ENCODE results near the gene MED29.

MED29 gene

DNA sequence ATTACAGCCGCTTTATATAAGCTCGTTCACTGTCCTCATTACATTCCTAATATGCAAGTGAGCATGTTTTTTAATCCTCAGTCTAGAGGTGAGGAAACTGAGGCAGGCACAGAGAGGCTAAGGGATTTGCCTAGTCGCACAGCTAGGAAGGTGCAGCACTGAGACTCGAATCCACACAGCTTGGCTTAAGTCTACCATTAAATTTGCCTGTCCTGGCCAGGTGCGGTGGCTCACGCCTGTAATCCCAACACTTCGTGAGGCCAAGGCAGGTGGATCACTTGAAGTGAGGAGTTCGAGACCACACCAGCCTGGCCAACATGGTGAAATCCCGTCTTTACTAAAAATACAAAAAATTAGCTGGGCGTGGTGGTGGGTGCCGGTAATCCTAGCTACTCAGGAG lies 36.5 kb downstream of the MED29 start:
- TF ChIP-seq, protein P1, sequence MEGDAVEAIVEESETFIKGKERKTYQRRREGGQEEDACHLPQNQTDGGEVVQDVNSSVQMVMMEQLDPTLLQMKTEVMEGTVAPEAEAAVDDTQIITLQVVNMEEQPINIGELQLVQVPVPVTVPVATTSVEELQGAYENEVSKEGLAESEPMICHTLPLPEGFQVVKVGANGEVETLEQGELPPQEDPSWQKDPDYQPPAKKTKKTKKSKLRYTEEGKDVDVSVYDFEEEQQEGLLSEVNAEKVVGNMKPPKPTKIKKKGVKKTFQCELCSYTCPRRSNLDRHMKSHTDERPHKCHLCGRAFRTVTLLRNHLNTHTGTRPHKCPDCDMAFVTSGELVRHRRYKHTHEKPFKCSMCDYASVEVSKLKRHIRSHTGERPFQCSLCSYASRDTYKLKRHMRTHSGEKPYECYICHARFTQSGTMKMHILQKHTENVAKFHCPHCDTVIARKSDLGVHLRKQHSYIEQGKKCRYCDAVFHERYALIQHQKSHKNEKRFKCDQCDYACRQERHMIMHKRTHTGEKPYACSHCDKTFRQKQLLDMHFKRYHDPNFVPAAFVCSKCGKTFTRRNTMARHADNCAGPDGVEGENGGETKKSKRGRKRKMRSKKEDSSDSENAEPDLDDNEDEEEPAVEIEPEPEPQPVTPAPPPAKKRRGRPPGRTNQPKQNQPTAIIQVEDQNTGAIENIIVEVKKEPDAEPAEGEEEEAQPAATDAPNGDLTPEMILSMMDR (IDR thresholded peaks at IDR 0.05; ENCODE audit: low read length), result no peak

DNA sequence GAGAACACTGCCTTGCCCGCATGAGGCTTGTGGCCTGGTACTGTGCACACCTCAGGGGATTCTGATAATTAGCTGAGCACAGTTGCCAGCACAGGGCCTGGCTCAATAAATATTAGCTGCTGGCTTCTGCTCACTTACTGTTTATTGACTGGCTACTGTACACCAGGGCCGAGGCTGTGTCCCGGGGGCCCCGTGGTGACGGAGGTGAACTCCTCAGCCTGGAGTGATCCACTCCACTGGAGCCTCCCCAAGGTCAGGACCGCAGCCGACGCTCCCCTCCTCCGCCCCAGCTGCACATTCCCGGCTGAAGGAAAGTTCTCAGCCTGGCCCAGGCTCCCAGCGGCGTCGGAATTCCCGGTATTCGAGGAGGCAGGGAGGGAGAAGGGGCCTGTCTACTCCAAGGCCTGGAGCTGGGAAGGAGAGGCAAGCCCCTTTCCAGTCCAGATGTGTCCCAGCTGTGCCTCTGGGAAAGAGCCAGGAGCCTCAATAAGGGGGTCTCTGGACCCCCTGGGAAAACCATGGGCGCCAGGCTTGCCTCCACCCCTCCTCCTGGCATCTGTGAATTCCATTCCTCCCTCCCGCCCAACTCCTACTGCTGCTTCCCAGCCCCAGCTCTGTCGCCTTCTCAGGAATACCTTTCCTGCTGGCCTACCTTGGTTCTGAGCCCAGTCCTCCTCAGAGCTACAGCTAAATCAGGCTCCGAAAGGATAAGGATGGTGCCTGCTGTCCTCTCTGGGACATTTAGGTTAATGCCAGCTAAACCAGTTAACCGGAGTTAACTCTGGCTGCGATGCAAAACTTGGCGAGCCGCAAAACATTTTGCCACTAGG lies 37.3 kb downstream of the MED29 start:
- no peaks in the 10 kb centered on the region for H3K9me3 ChIP-seq (replicated peaks; ENCODE audit: insufficient read depth, low read length)
- peaks cover 28% of the 10 kb centered on the region for H3K4me1 ChIP-seq (ENCODE audit: low read length)
- no peak for DNase-seq
- H3K79me2 ChIP-seq (ENCODE audit: low read length), result peaks cover 4% of the 10 kb centered on the region
- H3K9ac ChIP-seq (ENCODE audit: low read length), result no peak overlapping the region
- H3K4me2 ChIP-seq (ENCODE audit: low read depth, low read length), result no peak overlapping the region
- TF ChIP-seq EZH2phosphoT487 (IDR thresholded peaks at IDR 0.05; ENCODE audit: low read length) (no peak), EZH2 (optimal IDR thresholded peaks at IDR 0.05; ENCODE audit: low read depth, low read length) (no peak)
- TF ChIP-seq, protein P1 (IDR thresholded peaks at IDR 0.05; ENCODE audit: low read length), result no peak
- H3K36me3 ChIP-seq (replicated peaks; ENCODE audit: insufficient read depth, low read length), result peaks cover 7% of the 10 kb centered on the region
- no peak overlapping the region for H3K27ac ChIP-seq (ENCODE audit: low read length)
- H2AFZ ChIP-seq (ENCODE audit: low read length), result no peak overlapping the region
- H3F3A ChIP-seq (ENCODE audit: insufficient read depth, low read length), result peaks cover 30% of the 10 kb centered on the region
- H3K27me3 ChIP-seq (replicated peaks; ENCODE audit: insufficient read depth, low read length), result peaks cover 4% of the 10 kb centered on the region; the same call in 1 of the 2 replicates
- no peak overlapping the region for H3K4me3 ChIP-seq (ENCODE audit: low read length)
- peaks cover 3% of the 10 kb centered on the region; the same call in 1 of the 2 replicates for H4K20me1 ChIP-seq (ENCODE audit: insufficient read depth, low read length)
- H3K9me2 ChIP-seq (replicated peaks; ENCODE audit: insufficient read depth, low read length), result no peaks in the 10 kb centered on the region

More for the DNA sequence above, 36.5 kb downstream of the MED29 start:
- H3K9me3 ChIP-seq (replicated peaks; ENCODE audit: insufficient read depth, low read length), result no peaks in the 10 kb centered on the region
- H3K4me1 ChIP-seq (ENCODE audit: low read length), result peaks cover 21% of the 10 kb centered on the region
- H3K27ac ChIP-seq (ENCODE audit: low read length), result no peak overlapping the region
- H3K9me2 ChIP-seq (replicated peaks; ENCODE audit: insufficient read depth, low read length), result no peaks in the 10 kb centered on the region
- H3K79me2 ChIP-seq (ENCODE audit: low read length), result no peaks in the 10 kb centered on the region
- DNase-seq, result no peak
- no peaks in the 10 kb centered on the region for H4K20me1 ChIP-seq (ENCODE audit: insufficient read depth, low read length)
- H3K4me2 ChIP-seq (ENCODE audit: low read depth, low read length), result no peak overlapping the region
- H3K9ac ChIP-seq (ENCODE audit: low read length), result no peak overlapping the region
- no peak overlapping the region for H3K4me3 ChIP-seq (ENCODE audit: low read length)
- H3K27me3 ChIP-seq (replicated peaks; ENCODE audit: insufficient read depth, low read length), result peaks cover 4% of the 10 kb centered on the region; the same call in 1 of the 2 replicates
- no peaks in the 10 kb centered on the region for H3K36me3 ChIP-seq (replicated peaks; ENCODE audit: insufficient read depth, low read length)
- peaks cover 23% of the 10 kb centered on the region for H3F3A ChIP-seq (ENCODE audit: insufficient read depth, low read length)
- H2AFZ ChIP-seq (ENCODE audit: low read length), result no peak overlapping the region

DNA sequence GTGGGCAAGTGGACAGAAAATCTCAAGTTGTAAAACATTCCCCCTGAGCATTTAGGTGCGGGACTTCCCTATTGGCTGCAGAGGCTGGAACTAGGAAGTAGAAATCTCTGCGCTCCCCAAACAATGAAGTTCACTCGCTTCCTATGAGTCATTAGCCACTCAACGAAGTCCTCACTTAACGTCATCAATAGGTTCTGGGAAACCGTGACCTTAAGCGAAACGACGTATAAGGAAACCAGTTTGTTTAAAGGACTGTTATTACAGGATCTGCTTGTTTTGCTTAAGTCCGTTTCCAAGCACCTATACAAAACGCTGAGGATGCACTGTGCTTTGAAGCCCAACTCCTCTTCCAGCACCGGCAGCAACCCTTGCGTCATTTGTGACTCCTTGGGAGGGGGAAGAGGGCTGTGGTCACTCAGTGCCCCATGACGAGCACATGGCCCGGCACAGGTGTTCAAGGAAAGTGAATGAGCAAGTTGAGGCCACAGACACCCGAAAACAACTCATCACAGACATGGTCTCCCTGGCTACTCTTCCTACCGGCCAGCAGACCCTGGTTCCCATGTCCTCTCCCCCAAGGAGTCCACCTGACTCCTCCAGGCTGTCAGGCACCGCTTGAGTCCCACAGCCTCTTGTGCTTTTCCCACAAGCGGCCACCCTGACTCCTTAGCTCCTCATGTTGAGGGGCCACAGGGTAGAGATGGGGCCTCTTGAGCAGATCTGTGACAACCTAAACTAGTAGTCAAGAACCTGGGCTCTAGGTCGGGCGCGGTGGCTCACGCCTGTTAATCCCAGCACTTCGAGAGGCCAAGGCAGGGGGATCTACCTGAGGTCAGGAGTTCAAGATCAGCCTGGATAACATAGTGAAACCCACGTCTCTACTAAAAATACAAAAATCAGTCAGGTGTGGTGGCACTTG lies 39.8 kb downstream of the MED29 start:
- peaks cover 27% of the 10 kb centered on the region for H3K79me2 ChIP-seq (ENCODE audit: low read length)
- H3K4me3 ChIP-seq (ENCODE audit: low read length), result no peak overlapping the region
- H3K4me2 ChIP-seq (ENCODE audit: low read depth, low read length), result peak overlapping the region; percentile 42; the same call in 1 of the 2 replicates
- H3K27me3 ChIP-seq (replicated peaks; ENCODE audit: insufficient read depth, low read length), result 0 out of 2 replicates have a peak, but pooled peaks cover 4% of the 10 kb centered on the region
- H4K20me1 ChIP-seq (ENCODE audit: insufficient read depth, low read length), result peaks cover 15% of the 10 kb centered on the region
- no peak overlapping the region for H2AFZ ChIP-seq (ENCODE audit: low read length)
- peak overlapping the region; percentile 82 for H3K9ac ChIP-seq (ENCODE audit: low read length)
- H3F3A ChIP-seq (ENCODE audit: insufficient read depth, low read length), result peaks cover 51% of the 10 kb centered on the region
- H3K36me3 ChIP-seq (replicated peaks; ENCODE audit: insufficient read depth, low read length), result peaks cover 16% of the 10 kb centered on the region
- peaks cover 42% of the 10 kb centered on the region for H3K4me1 ChIP-seq (ENCODE audit: low read length)
- H3K9me2 ChIP-seq (replicated peaks; ENCODE audit: insufficient read depth, low read length), result no peaks in the 10 kb centered on the region
- no peaks in the 10 kb centered on the region for H3K9me3 ChIP-seq (replicated peaks; ENCODE audit: insufficient read depth, low read length)
- peak overlapping the region; percentile 99 for H3K27ac ChIP-seq (ENCODE audit: low read length)
- peak; percentile 83 for DNase-seq
- TF ChIP-seq, protein P1 (IDR thresholded peaks at IDR 0.05; ENCODE audit: low read length), result no peak
- TF ChIP-seq EZH2phosphoT487 (IDR thresholded peaks at IDR 0.05; ENCODE audit: low read length) (no peak), EZH2 (optimal IDR thresholded peaks at IDR 0.05; ENCODE audit: low read depth, low read length) (no peak)
